RKO (cell line): ENCODE measurements around the gene NUP210.
"Not testable (repeated sequence)": the region's sequence is repeated elsewhere in the genome, so short reads cannot be mapped to it uniquely, and the experiment has no call there.

Experiments
- DNase-seq: peaks from one replicate; pipeline ENCODE4 v3.0.0-alpha.2; 2016; ENCODE audit warnings: low spot score

The NUP210 gene

DNA sequence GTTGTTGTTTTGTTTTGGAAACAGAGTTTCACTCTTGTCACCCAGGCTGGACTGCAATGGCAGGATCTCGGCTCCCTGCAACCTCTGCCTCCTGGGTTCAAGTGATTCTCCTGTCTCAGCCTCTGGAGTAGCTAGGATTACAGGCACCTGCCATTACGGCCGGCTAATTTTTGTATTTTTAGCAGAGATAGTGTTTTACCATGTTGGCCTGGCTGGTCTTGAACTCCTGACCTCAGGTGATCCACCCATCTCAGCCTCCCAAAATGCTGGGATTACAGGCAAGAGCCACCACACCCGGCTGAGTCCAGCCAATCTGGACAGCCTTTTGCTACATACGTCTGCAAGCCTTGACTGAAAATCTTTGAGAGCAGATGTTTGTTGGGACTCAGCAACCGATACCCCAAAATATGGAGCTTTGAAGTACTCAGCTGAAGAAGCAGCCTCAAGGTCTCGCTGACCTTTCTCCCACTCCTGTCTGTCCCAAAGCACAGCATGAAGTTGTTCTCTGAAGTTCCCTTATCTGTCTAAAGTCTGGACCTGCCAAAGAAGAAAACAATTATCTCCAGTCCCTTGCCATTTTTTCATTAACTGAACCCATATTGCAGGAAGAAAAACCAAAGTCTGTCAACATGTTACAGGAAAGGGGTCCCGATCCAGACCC lies 9.6 kb upstream of the NUP210 start:
- no peak for DNase-seq

DNA sequence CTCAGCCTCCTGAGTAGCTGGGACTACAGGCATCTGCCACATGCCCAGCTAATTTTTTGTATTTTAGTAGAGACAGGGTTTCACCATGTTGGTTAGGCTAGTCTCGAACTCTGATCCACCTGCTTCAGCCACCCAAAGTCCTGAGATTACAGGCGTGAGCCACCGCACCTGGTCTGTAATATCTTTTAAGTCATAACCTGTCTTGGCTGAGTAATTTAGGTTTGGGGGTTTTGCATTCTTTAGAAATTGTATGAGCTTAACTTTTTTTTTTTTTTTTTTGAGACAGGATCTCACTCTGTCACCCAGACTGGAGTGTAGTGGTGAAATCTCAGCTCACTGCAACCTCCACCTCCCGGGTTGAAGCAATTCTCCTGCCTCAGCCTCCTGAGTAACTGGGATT lies 8.6 kb upstream of the NUP210 start:
- DNase-seq: not testable (repeated sequence)

DNA sequence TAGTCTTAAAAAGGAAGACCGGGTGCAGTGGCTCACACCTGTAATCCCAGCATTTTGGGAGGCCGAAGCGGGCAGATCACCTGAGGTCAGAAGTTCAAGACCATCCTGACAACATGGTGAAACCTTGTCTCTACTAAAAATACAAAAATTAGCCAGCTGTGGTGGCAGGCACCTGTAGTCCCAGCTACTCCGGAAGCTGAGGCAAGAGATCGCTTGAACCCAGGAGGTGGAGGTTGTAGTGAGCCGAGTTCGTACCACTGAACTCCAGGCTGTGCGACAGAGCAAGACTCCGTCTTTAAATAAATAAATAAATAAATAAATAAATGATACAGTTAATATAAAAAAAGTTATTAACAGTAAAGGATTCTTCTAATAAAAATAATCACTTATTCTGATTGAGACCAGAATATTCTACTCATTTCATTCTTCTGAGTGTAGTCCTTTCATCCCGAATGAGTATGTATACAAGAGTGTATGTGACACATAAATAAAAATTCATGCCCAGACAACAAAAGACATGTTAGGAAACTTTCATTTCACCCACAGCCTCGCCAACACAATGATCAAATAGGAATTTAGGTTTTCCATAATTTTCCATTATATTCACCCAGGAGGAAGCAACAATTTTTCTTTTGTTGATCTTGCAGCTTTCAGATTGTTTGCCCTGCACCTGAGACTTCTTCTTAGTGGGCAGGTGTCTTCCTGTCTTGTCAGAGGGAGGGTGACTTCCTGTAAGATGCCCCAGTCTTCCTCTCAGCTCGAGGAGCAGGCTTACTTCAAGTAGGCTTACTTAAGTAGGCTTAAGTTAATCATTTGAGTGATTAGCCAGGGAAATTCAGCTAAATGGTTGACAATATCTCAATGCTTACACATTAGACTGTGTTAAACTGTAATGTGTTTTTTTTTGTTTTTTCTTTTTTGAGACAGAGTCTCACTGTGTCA lies 7.8 kb upstream of the NUP210 start:
- DNase-seq: no peak

DNA sequence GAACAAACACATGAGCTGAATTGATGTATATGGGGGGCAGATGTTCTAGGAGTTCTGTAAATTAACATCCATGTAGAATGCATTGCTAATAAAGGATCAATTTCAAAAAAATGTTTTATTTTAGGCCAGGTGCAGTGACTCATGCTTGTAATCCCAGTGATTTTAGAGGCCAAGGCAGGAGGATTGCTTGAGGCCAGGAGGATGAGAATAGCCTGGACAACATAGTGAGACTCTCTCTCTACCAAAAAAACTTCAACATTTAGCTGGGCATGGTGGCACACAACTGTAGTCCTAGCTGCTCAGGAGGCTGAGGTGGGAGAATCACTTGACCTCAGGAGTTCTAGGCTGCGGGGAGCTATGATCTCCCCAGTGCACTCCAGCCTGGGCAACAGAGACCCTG lies 6.5 kb upstream of the NUP210 start:
- DNase-seq: no peak

DNA sequence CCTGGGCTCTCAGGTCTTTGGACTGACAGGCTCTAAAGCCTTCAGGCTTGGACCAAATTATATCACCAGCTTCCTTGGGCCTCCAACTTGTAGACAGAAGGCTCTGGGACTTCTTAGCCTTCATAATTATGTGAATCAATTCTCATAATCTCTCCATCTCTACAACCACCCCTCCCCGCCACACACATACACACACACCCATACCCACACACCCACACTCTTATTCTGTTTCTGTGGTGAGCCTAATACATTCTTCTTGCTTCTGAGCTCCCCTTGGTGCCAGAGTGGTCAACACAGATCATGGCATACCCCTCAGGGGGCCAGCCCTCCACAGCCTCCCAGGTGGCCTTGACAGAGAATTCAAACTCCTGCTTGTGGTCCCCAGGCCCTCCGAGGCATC lies 5.6 kb upstream of the NUP210 start:
- DNase-seq: no peak

DNA sequence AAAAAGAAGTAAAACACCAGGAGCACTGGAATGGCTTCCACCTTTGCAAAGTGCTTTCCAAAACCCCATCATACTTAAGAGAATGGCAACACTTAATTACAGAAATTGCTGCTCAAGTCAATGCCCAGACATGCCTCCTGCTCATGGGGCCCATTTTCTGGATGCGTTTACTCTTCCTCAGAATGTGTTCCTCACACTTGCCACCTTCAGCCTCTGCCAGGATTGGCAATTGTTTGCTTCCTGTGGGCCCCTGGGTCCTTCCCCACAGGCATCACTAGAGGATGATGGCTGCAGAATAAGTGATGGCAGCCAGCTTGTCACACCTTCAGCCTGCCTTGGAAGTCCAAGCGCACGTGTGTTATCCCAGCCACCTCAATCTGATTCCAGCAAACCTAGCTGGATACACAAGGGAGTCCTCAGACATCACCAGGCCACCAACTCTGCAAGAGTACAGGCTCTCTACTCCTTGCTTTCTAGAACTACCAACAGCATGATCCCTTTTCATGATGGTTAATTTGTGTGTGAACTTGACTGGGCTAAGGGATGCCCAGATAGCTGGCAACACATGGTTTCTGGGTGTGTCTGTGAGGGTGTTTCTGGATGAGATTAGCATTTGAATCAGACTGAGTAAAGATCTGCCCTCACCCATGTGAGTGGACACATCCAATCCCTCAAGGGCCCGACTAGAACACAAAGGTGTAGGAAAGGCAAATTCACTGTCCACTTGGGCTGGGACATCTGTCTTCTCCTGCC lies 4.9 kb upstream of the NUP210 start:
- no peak for DNase-seq

DNA sequence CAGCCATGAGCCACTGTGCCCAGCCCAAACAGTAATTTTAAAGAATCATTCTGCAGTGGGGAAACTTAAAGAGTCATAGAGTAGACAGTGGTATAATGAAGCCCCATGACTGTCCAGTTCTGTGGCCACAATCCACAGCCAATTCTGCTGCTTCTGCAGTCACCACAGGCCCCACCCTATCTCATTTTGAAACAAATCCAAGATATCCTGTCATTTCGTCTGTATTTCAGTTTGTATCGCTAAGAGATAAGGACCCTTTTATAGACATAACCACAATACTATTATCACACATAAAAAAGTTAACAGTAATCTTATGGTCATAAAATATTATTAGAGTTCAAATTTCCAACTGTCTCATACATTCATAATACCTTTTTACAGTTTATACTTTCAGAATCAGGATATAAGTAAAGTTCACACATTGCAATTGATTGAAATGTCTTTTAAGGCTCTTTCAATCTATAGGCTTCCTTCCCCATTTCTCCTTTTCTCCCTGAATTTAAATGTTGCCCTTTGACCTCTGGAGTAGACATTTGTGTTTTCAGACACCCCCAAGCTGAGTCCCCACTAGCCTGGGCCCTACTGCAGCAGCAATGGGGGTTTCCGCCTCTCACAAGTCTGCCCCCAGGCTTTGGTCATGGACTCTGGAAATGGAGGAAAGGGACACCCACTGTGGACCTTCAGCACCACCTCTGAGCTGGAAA lies 4.2 kb upstream of the NUP210 start:
- no peak for DNase-seq

DNA sequence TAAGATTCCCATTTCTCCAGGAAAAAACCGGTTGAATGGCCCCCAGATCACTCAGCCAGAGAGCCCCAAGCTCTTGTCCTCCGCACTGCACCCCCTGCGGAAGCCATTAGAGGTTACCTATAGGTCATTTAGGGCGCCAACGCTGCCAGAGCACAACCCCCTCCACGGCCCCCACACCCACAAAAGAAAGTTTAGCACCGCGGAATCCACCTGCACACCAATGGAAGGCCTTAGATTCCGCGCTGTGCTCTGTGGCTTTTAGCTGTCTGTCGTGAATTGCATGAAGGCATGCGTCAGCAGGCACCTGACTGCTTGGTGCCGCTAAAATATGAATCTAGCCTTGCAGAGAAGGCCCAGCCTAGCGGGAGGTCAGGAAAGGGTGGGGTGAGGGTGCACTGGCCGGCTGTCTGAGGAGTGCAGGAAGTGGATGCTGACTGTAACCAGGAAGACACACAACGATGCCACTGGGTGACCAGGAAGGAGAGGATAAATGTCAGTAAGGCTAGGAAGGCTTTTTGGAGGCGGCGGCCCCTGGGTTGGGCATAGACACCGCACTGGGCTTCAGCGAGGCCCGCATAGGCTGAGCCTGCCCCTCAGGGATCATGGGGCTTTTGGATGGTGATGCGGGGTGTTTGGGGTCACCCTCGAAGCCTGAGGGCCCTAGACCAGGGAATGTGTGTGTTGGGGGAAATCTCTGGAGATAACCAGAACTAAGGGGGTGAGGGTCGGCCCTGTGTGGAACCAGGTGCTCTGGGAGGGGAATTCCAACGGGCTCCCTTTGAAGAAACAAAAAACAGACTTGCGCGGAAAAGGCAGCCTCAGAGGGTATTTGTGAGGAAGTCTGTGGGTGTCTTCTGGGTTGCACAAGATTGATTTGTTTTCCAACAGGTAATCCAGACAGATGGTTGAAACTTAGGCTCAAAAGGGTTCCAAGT lies 976 bp upstream of the NUP210 start:
- peak; percentile 18 for DNase-seq

DNA sequence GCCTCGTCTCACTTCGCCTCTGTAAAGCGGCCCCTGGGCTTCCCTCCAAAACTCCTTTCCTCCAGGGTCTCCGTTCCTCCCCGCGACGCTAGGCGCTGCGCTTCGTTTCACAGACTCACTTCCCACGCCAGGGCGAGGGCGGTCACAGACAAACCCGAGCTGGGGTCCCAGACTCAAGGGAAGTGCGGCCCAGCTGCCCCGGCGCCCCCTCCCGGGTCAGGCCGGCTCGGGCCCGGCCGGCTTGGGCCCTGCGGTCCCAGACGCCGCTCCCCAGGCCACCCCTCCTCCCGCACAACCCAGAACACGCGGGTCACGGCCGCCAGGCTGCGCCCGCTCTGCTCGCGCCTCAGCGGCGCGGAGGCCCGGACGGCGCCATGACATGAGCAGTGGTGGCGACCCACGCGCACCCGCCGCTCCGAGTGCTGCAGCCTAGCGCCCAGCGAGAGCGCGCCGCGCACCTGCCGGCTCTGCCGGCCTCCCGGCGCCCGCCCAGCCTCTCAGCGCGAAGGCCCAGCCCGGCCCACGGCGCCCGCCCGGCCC lies 547 bp downstream of the NUP210 start:
- peak; percentile 43 for DNase-seq

DNA sequence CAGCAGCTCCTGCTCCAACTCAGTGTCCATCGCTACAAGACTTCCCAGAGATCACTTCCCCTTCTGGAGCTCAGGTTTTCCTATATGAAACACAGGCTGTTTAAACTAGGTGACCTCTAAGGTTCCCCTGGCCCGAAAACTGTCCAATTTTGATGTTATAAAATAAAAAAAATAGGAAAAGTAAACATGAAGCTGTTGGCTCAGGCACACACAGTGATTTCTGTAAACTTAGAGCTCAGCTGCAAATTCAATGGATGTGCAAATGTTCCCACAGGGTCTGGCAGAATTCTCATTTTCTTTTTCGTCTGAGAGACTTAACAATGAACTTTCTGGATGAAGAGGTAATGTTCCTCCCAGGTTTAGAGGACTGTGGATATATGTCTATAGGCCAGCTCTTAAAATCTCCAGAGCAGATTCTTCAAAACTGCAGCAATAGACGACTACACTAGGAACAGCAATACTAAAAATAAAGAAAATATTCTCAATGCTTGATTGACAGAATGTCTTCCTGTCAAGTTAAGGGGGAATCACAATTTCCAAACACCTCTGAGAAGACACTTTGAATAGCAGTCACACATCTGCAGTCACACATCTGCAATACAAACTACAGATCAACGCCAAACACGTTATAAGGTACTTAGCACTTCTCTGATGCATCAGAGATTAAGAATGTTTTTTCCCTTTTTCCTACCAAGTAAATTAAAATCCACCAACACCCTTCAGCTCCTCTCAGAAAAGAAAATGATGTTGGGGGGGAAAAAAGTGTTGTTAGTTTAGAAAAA lies 2.8 kb downstream of the NUP210 start:
- no peak for DNase-seq

DNA sequence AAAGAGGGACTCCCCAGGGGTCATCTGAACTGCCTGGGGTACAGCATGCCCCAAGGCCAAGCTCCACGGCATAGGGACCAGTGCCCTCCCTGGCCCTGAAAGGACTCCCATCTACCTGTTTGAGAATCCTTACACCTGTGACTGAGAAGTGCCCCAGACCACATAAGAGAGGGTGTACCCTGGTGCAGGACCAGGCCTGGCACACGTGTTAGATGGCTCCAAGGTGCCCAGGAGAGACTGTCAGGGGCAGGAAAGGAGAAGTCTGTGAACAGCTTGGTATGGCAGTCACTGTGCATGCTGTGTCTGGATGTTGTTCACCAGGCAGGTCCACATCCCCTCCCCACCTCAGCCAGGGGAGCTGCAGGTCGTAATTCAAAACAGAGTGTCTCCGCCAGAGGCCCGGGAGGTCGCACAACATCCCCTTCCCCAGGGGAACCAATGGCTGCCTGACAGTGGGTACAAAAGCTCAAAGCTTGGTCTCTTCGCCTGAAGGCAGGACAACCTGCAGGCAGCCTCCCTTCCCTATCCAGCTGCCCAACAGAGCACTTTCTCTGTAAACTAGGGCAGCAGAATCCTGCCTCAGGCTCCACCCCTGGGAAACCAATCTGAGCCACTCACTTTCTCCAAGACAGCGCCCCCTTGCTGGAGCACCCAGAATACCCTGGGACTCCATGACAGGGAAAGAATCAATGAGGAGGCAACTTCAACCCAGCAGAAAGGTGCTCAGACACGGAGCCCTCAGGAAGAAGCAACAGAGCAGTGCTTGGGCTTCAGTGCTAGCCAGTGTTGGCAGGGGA lies 3.9 kb downstream of the NUP210 start:
- no peak for DNase-seq

DNA sequence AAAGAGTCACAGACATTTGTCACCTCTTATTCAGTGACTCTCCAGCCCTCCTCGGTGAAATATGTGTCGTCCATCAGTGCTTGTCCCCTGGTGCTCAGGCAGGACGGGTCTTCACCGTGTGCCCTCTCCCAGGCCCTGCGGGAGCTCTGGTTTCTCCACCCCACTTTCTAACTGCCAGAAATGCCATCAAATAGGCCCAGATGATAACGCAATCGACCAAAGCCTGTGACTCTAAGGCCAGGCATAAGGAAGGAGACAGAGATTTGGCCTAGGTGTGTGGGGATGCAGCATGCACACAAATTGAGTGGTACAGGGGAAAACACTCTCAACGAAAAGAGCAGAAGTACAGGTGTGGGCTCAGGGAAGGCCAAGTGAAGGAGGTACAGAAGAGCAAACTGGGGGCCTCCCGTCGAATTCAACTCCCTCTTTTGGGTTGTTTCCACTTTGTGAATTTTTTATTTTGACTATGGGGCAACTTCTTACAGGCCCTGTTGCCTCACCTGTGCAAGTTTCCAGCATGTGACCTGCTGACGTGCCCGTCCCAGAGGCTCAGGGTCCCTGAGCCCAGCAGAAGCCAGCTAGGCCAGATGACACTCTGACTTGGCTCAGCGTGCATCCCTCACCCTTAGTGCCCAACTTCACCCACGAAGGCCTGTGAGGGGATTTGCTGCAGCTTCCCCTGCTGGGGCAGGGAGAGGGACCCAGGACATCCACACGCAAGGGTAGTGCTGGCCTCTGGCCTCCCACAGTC lies 4.7 kb downstream of the NUP210 start:
- no peak for DNase-seq

DNA sequence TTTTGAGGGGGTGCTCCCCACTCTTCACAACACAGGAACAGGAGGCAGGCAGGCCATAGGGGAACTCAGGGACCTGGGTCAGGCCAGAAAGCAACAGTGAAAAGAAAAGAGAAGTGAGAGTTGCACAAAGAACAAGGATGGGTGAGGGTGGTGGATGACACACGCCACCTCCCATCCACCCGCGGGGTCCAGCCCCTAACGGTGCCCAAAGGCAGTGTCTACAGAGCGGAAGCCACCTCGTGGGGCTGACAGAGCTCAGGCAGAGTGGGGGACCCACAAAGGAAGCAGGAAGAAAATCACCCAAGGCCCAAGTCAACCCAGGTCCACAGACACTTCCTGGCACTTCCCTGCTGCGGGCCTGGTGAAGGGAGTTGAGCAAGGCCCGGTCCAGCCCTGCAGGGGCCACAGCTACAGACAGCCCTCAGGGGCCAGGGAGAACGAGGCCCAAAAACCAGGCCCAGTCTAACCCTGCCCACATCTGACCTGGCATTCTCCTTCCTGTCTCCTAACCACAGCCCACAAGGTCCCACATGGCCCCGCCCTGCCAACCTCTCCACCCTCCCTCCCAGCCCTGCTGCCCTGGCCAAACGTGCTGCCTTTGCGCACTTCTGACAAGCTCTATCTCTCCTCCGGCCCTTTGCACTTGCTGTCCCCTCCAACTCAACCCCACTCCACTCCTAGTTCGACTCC lies 5.9 kb downstream of the NUP210 start:
- no peak for DNase-seq

DNA sequence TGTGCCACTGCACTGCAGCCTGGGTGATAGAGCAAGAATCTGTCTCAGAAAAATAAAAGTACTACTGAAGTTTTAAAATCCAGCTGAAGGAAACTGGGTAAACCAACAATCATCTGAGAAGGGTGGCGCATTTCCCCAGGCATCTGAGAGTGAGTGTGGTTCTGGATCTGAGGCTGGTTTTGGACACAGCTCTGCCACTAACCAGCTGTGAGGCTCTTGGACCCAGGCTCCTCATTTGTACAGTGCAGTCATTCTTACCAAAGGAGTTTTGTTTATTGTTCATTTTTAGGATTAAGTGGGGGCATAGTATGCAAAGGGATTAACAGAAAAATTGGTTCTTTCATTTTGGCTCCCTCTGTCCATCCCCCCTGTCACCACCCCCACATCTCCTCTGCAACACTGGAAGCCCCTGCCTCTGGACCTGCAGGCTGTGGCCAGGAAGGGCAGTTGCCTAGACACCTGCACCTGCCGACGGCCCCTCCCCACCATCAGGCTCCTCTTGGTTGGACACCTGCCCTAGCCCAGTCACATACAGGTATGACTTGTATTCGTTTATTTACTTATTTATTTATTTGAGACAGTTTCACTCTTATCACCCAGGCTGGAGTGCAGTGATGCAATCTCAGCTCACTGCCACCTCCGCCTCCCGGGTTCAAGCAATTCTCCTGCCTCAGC lies 8.8 kb downstream of the NUP210 start:
- DNase-seq: no peak

DNA sequence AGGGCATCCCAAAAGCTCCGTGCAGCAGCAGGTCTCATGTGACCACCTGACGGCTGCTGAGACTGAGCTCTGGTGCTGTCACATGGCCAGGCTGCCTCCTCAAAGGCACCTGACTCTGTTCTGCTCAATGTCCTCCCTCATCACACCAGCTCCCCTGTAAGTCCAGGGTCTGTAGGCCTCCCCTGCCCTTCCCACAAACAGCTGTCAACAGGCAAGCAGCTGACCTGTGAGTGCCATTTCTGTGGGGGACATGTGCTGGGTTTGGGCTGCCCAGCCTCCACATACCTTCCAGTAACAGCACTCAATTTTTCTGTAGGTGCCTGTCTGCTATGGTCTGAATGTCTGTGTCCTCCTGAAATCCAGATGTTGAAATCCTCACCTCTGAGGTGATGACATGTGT lies 11.2 kb downstream of the NUP210 start:
- no peak for DNase-seq

DNA sequence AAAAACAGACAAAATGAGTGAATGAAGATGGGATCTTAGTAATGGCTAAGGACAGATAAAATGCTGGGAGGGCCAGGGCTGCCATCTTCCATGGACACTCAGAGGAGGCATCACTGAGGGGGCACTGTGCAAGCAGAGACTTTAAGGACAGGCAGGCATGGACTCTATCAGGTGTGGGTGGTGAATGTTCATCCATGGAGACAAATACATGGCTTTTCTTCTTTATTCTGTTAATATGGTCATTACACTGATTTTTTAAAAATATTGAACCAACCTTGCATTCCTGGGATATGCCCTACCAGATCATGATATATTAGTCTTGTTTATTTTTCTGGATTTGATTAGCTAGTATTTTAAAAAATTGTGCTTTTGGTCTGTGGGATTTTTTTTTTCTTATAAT lies 12.2 kb downstream of the NUP210 start:
- no peak for DNase-seq

DNA sequence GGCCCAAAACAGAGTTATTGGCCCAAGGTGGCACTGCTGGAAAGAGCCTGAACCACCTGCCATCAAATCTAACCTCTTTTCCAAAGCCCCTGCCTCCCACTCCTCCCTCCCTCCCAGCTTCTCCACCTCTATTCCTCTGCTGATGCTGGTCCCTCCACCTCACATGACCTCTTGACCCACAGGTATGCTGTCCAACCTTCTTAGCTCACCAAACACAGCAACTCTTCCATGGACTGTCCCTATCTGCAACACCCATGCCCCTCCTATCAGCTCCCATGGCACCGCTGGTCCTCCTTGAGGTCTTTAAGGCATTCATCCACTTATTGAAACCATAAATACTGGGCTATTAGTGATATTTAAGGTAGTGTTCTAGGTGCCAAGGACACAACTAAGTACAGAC lies 12.6 kb downstream of the NUP210 start:
- no peak for DNase-seq
